Measurements from ENCODE around the gene JPT1.
A peak's percentile ranks its signal among the peaks of the same experiment; 100 is the strongest.
"Not testable (repeated sequence)": the region's sequence is repeated elsewhere in the genome, so short reads cannot be mapped to it uniquely, and the experiment has no call there.

The JPT1 gene

GRCh38 chr17:75155191-75155601 lies 884 bp upstream of the JPT1 start:
- DNase-seq: no peak

- DNase-seq: no peak
Measured at GRCh38 chr17:75153780-75154194, 525 bp downstream of the JPT1 start.

DNA sequence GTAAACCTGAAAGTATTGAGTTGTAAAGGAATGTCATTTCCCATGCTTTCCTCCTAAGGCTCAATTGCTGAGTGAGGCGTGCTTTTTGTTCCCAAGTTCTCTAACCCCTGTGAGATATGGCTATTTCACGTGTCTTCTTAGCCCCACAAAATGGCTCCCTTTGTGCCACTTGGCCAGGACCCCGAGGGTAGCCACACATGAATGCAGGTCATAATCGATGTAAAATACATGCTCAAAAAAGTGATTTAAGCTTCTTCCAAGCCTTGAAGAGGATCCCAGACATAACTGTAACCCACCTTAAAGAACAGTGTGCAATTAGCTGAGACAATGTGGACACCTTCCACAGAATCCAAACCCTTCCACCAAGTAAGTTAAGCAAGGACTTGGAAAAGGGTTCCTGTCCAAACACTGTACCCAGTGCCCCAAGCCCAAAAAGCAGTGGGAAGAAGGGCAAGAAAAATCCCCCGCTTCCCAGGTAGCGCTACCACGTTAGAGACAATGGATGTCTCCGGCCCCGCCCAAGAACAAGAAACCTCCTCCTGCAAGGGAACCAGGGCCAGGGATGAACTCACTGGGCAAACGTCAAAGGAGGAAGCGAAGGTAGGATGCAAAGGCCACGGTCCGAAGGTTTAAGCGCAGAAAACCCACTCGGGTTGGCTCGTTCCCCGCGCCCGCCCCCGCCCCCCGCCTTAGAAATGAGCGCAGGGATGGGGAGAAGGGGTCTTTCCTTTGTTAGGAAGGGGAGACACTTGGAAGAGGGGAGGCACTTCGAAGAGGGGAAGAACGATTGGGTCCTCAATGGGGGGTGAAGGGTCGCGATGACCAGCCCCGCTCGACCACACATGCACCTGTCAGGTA lies 1.2 kb downstream of the JPT1 start:
- DNase-seq: peak; percentile 7

- no peak for DNase-seq
Measured at GRCh38 chr17:75152523-75152921, 1.8 kb downstream of the JPT1 start.

DNA sequence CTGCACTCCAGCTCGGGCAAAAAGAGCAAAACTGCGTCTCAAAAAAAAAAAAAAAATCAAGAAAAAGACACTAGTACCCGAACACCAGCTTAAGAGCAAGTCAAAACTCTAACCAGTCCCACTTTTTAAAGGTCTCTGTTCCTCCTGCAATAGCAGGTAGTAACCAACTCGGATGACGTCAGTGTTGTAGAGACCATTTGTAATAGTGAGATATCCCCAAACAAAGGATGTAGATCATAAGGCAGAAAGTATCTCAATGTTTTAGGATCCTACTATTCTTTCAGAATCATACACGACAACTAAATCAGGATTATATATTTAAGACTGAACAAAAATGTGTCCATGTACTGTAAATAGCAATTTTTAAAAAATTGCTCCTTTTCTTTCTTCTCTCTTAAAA lies 2.4 kb downstream of the JPT1 start:
- DNase-seq: no peak

DNA sequence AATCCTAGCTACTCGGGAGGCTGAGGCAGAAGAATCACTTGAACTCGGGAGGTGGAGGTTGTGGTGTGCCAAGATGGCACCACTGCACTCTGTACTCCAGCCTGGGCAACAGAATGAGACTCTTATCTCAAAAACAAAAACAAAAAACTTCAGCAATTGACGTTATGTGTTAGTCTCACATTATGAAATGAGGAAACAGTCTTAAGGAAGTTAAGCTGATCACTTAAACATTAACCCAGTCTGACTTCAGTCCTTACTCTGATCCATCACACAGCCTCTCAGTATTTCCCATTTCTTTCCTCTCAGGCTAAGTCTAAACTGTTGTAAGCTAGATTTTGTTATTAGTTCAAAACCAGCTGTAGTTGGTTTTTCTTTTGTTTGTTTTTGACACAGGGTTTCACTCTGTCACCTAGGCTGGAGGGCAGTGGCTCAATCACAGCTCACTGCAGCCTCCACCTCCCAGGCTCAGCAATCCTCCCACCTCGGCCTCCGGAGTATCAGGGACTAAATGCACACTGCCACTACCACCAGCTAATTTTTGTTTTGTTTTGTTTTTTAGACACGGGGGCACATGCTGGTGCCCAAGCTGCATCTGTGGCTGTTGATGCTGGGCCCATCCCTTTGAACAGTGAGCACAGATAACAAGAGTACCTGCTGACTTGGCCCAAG lies 6.3 kb downstream of the JPT1 start:
- no peak for DNase-seq

DNA sequence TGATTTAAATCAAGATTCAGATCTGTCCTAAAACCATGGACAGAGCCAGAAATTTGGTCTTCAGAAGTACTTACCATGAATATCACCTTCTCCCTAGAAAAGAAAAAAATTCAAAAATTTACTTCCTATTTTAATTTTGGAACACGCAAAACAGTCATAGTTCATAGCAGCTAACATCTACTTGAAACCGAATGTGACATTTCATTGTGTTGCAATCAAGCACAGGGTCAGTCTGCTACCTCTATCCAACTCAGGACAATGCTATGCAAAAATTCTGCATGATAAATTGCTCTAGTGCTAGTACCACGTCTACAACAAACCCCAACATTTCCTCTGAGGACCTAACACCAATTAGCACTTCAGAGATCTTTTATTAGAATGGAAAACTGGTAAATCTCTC lies 7.7 kb downstream of the JPT1 start:
- DNase-seq: no peak

- DNase-seq: no peak
Measured at GRCh38 chr17:75144816-75145512, 9.3 kb downstream of the JPT1 start.

DNA sequence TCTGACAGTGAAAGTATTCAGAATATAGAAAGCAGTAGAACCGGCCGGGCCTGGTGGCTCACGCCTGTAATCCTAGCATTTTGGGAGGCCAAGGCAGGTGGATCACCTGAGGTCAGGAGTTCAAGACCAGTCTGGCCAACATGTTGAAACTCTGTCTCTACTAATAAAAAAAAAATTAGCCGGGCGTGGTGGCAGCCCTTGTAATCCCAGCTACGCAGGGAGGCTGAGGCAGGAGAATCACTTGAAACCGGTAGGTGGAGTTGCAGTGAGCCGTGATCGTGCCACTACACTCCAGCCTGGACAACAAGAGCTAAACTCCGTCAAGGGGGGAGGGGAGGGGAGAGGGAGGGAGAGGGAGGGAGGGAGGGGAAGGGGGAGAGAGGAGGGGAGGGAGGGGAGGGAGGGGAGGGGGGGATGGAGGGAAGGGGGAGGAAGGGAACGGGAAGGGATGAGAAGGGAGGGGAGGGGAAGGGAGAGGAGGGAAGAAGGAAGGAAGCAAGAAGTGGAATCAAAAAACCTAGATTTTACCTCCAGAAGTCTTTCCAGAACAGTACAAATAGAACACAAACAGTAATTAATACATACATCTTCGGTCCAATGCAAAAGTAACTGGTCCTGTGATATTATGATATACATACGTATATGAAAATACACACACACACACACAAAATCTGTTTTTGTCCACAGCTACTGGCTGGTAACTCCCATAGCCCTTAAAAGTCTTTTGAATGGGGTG lies 11.9 kb downstream of the JPT1 start:
- DNase-seq: no peak

DNA sequence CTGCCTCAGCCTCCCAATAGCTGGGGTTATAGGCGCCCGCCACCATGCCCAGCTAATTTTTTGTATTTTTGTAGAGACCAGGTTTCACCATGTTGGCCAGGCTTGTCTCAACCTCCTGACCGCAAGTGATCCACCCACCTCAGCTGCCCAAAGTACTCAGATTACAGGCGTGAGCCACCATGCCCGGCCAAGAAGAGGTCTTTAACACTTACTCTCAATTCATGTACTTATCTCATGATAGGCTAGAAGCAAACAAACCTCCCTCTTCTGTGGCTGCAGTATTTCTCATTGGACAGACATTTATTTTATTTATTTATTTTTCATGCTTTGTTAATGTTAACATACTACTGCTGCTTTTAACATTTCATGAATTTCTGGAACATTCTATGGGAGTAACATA lies 15.8 kb downstream of the JPT1 start:
- no peak for DNase-seq

GRCh38 chr17:75137762-75138161 lies 16.6 kb downstream of the JPT1 start:
- DNase-seq: not testable (repeated sequence)

DNA sequence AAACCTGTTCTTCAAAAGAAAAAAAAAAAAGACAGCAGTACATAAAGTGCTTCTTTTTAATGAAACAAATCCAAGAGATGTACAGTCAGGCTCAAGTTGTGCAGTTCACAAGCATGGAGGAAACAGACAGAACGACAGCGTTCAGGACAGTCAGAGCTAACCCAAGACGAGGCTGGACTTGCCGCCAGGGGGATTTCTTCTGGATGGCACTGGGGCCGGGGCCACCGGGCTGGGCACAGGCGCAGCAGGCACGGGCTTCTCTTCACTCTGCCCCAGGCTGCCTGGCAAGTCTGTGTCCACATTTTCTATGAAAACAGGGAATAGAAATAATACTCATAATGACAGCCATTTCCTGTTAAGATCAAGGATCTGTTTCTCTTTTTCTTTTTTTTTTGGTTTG lies 18.4 kb downstream of the JPT1 start:
- no peak for DNase-seq

DNA sequence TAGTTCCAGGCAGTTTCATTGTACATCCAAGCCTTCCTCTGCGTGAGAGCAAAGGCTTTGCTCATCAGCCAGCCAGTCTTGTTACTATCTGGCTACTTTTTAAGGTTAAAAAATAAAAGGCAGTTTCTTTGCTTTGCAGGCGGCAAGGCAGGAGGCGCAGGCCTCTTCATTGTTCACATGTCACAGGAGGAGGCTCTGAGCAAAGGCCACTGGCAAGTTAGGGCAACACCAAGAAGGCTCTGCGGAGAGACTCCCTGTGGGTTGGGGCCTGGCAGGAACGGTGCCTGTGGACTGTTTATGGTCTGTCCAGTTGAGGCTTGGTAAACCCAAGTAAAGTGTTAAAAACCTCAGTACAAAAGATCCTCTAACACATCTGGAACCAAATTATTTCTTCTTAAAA lies 18.9 kb downstream of the JPT1 start:
- no peak for DNase-seq

GRCh38 chr17:75133607-75134347 lies 20.5 kb downstream of the JPT1 start:
- DNase-seq: not testable (repeated sequence)

- DNase-seq: no peak
Measured at GRCh38 chr17:75133001-75133400, 21.3 kb downstream of the JPT1 start.

GRCh38 chr17:75132018-75133000 lies 22.0 kb downstream of the JPT1 start:
- DNase-seq: not testable (repeated sequence)

- peak; percentile 45 for DNase-seq
Measured at GRCh38 chr17:75131278-75132017, 22.9 kb downstream of the JPT1 start, which contains the start of gene NT5C. NT5C (minus strand) TSS chr17:75131742; CDS start chr17:75131707, 35 bp downstream.

- DNase-seq: peak; percentile 22
Measured at GRCh38 chr17:75130632-75131277, 23.6 kb downstream of the JPT1 start.

DNA sequence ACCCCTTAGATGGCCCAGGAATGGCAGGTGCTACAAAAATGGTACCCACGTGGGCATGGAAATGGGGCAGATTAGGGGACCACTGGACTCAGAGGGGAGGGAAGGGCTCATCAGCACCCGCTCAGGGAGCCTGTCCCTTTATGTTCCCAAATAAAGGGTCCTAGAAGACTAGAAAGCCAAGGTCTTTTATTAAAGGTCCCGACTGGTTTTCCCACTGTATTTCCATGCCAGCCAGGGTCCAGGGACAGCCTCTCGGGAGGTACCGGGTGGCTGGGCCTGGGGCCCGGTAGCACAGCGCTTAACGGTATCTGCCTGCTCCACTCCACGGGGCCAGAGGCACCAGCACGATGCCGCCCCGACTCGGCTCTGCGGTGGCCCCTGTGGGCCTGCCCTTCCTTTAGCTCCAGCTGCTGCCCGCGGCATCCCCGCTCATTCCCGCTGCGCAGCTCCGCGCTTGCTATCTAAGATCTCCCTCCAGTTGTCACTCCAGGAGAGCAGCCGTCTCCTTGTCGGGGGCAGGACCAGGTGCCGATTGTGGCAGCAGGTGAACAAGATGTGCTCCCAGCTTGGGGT lies 24.2 kb downstream of the JPT1 start:
- DNase-seq: no peak
